HG03039 (cell line): ENCODE data around the gene PSMD13.

Source experiments
- ATAC-seq: cut with Tn5 transposase; IDR thresholded peaks from one replicate; pipeline ENCODE4 v1.9.1; 2021; ENCODE audit warnings: mild to moderate bottlenecking, moderate library complexity; ENCODE audit not compliant: unreplicated experiment

The PSMD13 gene

GRCh38 chr11:241634-242033 lies 4.9 kb downstream of the PSMD13 start:
- ATAC-seq: no peak

- no peak for ATAC-seq
These were observed 7.6 kb downstream of the PSMD13 start for GRCh38 chr11:244376-244775.

- ATAC-seq: no peak
These were observed 12.3 kb downstream of the PSMD13 start for GRCh38 chr11:249062-249461.

- no peak for ATAC-seq
These were observed 13.5 kb downstream of the PSMD13 start for GRCh38 chr11:250274-250673.

GRCh38 chr11:250740-251299 lies 14.0 kb downstream of the PSMD13 start:
- no peak for ATAC-seq

- no peak for ATAC-seq
These were observed 14.8 kb downstream of the PSMD13 start for GRCh38 chr11:251550-251949.

- no peak for ATAC-seq
These were observed 15.9 kb downstream of the PSMD13 start for GRCh38 chr11:252666-253065.

- no peak for ATAC-seq
These were observed 16.5 kb downstream of the PSMD13 start for GRCh38 chr11:253160-253885.

GRCh38 chr11:253886-254270 lies 17.1 kb downstream of the PSMD13 start:
- no peak for ATAC-seq

GRCh38 chr11:255176-255575 lies 18.4 kb downstream of the PSMD13 start:
- no peak for ATAC-seq

GRCh38 chr11:255816-256215 lies 19.0 kb downstream of the PSMD13 start:
- no peak for ATAC-seq

- no peak for ATAC-seq
These were observed 20.4 kb downstream of the PSMD13 start for GRCh38 chr11:256952-257737.

- ATAC-seq: no peak
These were observed 21.2 kb downstream of the PSMD13 start for GRCh38 chr11:257766-258493.

- no peak for ATAC-seq
These were observed 22.6 kb downstream of the PSMD13 start for GRCh38 chr11:259413-259812.

GRCh38 chr11:261624-262023 lies 24.8 kb downstream of the PSMD13 start:
- ATAC-seq: no peak

GRCh38 chr11:266676-267439 lies 30.1 kb downstream of the PSMD13 start:
- no peak for ATAC-seq

GRCh38 chr11:267491-267994 lies 30.8 kb downstream of the PSMD13 start:
- no peak for ATAC-seq

GRCh38 chr11:268716-269145 lies 32.0 kb downstream of the PSMD13 start:
- ATAC-seq: peak; percentile 42

- ATAC-seq: peak; percentile 54
These were observed 32.5 kb downstream of the PSMD13 start for GRCh38 chr11:269146-269890.
